ENCODE measurements around the gene RBM25. TPM values are rescaled to one million over a fixed set of nuclear protein-coding genes. Genes with fewer than 3 reads are reported as not detected.

Gene RBM25
- total RNA-seq, 1 donor from 2014 or later = 102 TPM

DNA sequence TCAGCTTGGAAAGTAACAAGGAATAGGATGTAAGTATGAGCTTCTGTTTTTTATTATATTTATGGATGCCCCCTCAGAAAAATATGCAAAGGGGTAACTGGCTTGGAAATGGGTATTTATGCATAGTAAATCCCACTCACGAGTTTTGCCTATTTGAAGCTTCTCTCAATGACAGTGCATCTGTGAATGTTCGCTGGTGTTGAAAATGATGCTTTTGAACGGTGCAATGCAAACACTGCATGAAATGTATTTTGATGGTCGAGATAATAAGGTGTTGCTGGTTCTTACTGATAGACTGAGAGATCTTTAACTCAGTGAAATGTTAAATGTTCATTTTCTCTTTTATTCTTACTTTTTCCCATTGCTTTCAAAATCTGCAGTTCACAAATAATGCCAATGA lies 42.0 kb downstream of the RBM25 start:
- intact Hi-C loops (cut with micrococcal nuclease) = no loop called here

DNA sequence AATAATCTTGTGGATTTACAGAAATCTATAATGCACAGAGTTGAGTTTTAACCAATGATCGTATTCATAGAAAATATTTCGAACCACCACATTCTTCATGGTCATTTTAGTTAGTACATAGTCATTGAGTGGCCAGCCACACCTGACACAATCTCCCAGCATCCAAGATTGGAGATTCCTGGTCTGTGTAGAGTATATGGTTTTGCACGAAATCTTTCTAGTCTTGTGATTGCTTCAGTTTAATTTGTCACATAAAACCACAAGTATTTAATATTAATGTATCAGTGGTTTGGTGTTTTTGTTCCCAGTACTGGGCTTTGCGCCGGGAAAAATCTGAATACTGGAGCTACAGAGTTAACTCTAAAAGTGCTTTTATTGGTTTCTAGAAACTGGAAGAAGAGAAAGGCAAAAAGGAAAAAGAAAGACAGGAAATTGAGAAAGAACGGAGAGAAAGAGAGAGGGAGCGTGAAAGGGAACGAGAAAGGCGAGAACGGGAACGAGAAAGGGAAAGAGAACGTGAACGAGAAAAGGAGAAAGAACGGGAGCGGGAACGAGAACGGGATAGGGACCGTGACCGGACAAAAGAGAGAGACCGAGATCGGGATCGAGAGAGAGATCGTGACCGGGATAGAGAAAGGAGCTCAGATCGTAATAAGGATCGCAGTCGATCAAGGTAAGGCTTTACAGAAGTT lies 44.6 kb downstream of the RBM25 start:
- intact Hi-C loops (cut with micrococcal nuclease) = no loop called here

DNA sequence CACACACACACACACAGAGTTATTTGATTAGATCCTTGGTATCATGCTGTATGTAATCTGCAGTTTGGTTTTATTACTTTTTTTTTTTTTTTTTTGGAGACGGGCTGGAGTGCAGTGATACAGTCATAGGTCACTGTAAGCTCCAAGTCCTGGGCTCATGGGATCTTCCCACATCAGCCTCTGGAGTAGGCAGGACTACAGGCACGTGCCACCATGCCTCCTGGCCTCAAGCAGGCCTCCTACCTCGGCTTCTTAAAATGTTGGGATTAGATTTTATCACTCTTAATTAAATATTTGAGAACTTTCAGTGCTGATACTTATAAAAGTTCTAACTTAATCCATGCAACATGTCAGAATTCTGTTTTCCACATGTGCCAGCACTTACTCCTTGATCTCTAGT lies 46.7 kb downstream of the RBM25 start:
- intact Hi-C loops (cut with micrococcal nuclease) = no loop called here

DNA sequence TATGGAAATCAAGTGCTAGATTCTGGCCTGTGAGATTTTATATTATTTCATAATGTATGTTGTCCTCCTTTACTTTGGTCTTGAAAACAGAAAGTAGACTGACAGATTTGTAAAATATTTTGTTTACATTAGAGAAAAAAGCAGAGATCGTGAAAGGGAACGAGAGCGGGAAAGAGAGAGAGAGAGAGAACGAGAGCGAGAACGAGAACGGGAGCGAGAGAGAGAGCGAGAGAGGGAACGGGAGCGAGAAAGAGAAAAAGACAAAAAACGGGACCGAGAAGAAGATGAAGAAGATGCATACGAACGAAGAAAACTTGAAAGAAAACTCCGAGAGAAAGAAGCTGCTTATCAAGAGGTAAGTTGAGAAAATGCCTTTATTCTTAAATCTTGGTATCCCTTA lies 47.4 kb downstream of the RBM25 start:
- intact Hi-C loops (cut with micrococcal nuclease) = no loop called here

DNA sequence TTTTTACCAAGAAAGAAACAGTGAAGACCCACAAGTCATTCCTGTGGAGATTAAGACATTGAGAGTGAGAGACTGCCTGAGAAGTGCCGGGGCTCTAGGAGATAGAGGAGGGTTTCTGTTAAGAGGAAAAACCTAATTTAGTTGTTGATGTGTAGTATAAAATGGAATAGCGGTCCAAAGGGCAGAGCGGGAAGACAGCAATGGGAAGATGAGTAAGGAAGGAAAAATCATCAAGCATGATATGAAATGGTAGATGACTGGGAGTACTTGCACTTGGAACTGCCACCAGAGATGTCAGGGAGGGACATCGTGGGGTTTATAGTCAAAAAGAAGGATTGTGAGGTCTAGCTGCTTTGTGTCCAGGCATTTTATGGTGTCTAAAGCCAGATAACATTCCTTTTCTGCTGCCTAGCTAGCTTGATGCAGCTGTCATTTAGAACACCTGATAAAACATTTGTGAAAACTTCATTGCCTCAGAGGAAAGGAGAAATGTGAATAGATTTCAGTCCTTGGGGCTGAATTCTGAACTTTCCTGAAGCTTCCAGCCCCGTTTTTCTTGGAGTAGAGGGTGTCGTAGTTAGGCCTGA lies 57.8 kb downstream of the RBM25 start:
- intact Hi-C loops (cut with micrococcal nuclease) = no loop called here

DNA sequence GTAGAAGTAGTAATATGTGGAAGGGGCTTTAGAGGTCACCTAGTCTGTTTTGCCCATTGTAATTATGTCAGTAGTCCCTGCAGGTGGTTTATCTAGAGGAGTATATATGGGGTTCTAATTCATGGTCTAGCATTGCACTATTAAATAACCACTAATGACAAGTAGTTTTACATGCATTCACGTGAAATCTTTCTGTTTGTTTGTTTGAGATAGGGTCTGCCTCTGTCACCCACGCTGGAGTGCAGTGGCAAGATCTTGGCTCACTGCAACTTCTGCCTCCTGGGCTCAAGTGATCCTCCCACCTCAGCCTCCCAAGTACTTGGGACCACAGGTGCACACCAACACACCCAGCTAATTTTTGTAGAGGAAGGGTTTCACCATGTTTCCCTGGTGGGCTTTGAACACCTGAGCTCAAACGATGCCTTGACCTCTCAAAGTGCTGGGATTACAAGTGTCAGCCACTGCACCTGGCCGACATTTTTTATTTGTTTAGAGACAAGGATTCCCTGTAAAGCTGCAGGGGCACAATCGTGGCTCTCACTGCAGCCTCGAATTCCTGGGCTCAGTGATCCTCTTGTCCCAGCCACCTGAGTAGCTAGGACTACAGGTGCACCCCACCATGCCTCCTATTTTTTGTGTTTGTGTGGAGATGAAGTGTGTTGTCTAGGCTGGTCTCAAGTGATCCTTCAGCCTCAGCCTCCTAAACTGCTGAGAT lies 66.0 kb downstream of the RBM25 start:
- intact Hi-C loops (cut with micrococcal nuclease) = no loop called here

DNA sequence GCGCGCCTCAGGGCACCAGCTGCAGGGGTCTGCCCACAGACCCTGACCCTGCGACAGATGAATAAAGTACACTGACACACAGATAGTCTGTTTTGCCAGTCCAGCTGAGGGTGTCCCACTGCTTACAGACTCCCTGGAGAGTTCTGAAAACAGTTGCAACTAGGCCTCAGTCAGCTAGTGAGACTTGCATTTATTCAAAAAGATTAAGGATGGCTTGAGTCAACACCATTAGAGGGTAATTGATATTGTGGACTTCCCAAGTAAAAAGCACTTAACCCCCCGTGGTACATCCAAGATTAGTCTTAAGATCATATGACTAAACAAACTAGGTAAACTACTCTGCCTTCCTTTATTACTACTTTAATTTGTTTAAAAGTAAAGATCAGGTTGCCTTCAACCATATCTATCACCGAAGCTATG lies 66.8 kb downstream of the RBM25 start:
- intact Hi-C loops (cut with micrococcal nuclease) = no loop called here

DNA sequence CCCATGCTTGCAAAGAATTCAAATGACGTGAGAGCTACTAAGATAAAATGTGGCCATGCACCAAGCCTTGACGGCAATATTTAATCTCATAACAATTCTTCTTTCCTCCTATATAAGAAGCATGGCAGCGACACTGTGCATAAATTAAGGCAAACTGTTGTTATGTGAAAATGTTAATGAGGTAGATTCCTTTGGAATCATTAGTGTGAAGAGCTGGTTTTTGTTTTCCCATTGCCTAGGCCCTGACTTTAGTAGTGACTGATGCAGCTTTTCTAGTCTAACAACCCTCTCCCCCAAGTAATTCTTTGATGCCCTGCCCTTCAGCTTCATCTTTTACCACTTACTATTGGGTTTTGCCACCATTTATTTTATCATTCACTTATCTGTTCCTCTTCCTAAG lies 67.4 kb downstream of the RBM25 start:
- intact Hi-C loops (cut with micrococcal nuclease) = no loop called here

DNA sequence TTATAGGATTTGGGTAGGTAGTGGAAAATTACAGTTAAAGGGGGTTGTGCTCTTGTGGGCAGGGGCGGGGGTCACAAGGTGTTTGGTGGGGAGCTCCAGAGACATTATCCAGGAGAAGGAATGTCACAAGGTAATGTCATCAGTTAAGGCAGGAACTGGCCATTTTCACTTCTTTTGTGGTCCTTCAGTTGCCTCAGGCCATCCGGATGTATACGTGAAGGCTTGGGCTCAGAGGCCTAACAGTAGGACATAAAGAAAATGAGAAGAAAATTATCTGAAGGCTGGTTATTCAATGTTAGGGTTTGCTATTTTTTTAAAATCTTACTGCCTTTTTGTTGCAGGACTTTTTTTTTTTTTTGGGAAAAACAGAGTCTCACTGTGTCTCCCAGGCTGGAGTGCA lies 75.5 kb downstream of the RBM25 start:
- intact Hi-C loops (cut with micrococcal nuclease) = no loop called here

DNA sequence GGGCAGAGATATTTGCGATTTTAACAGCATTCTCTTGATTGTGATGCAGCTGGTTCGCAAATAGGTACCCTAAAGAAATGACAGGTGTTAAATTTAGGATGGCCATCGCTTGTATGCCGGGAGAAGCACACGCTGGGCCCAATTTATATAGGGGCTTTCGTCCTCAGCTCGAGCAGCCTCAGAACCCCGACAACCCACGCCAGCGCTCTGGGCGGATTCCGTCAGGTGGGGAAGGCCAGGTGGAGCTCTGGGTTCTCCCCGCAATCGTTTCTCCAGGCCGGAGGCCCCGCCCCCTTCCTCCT lies 77.7 kb downstream of the RBM25 start:
- intact Hi-C loops (cut with micrococcal nuclease) = loop anchor here (1.0 to 5.0 kb wide), 2 partner anchors 78 to 751 kb away; partner anchors contain the start of genes RBM25 and ZNF410

DNA sequence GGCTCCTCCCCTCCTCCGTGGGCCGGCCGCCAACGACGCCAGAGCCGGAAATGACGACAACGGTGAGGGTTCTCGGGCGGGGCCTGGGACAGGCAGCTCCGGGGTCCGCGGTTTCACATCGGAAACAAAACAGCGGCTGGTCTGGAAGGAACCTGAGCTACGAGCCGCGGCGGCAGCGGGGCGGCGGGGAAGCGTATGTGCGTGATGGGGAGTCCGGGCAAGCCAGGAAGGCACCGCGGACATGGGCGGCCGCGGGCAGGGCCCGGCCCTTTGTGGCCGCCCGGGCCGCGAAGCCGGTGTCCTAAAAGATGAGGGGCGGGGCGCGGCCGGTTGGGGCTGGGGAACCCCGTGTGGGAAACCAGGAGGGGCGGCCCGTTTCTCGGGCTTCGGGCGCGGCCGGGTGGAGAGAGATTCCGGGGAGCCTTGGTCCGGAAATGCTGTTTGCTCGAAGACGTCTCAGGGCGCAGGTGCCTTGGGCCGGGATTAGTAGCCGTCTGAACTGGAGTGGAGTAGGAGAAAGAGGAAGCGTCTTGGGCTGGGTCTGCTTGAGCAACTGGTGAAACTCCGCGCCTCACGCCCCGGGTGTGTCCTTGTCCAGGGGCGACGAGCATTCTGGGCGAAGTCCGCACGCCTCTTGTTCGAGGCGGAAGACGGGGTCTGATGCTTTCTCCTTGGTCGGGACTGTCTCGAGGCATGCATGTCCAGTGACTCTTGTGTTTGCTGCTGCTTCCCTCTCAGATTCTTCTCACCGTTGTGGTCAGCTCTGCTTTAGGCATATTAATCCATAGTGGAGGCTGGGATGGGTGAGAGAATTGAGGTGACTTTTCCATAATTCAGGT lies 78.3 kb downstream of the RBM25 start, which contains the start of gene PSEN1:
TSS of gene PSEN1 (plus strand) at position 121 of the 839 bp plus-strand sequence. CDS start 11,513 bp downstream, outside the sequence.
- intact Hi-C loops (cut with micrococcal nuclease) = loop anchor here (1.0 to 5.0 kb wide), 2 partner anchors 78 to 751 kb away; partner anchors contain the start of genes RBM25 and ZNF410

DNA sequence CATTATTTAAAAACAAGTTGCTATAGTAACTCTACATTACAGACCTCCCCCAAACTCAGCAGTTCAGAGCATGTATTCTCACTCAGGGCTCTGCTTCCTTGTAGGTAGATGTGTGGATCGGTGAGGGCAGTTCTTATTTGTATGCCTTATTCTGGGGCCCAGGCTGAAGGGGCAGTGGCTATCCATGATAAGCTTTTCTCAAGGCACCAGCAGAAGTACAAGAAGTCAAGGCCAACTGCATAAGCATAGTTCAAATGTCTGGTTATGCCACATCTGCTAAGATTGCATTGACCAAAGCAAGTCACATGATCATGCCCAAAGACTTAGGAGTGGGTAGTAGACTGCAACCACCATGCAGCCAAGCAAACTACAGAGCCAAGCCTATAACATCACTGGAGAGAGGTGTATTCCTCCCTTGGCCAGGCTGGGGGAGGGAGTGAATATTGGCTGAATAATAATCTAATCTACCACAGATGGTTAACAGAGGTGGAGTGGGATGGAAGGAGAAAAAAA lies 82.5 kb downstream of the RBM25 start:
- intact Hi-C loops (cut with micrococcal nuclease) = no loop called here

DNA sequence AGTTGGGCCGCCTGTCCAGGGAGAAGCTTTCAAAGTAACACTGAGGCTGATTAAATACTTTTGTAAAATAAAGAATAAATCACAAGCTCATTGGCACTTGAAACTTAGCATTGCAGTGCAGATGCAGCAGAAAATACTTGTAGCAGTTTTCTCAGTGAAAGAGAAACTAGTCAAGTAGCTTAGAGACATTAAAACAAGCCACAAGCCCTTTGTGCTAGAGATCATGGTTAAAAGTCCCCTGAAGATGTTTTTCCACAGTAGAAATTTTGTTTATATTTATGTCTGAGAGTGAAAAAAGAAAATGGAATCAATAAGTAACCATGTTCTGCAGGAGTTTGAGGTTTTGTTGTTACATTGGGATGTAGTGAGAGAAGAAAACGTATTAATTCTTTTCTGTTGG lies 83.9 kb downstream of the RBM25 start:
- intact Hi-C loops (cut with micrococcal nuclease) = no loop called here

DNA sequence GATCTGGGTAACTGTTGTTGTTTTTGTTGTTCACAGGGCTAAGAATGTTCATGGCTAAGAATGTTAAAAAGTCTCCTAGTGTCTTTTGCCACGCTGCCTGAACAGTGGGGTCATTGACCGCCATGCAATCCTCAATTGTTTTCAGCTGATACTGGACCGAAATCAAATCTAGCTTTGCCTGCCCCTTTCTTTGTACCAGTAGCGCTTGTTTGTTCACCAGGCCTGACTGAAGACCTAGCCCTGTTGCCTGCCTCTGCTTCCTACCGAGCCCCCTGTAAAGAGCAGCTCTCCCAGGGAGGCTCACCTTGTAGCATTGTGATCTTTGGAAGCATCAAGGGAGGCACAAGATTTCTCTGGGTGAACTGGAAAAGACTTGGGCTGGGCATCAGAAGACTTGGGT lies 84.7 kb downstream of the RBM25 start:
- intact Hi-C loops (cut with micrococcal nuclease) = no loop called here

DNA sequence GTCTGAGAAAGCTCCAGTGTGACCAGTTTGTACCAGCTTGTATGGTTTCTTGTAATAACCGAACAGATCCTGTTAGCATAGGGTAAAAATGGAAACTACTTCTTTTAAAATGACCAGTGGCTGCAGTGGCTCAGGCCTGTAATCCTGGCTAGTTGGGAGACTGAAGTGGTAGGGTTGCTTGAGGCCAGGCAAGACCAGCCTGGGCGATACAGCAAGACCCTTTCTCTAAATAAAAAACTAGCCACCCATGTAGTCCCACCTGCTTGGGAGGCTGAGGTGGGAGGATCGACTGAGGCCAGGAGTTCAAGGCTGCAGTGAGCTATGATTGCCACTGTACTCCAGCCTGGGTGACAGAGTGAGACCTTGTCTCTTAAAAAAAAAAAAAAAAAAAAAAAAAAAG lies 85.3 kb downstream of the RBM25 start:
- intact Hi-C loops (cut with micrococcal nuclease) = no loop called here

DNA sequence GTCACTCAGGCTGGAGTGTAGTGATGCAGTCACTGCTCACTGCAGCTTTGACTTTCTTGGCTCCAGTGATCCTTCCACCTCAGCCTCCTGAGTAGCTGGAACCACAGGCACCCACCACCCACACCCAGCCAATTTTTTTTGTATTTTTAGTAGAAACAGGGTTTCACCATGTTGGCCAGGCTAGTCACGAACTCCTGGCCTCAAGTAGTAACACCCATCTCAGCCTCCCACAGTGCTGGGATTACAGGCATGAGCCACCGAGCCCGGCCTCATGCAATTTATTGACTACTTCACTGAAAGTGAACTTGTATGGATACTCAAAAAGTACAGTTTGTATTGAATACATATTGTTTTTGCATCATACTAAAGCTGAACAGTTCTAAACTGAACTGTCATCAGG lies 87.0 kb downstream of the RBM25 start:
- intact Hi-C loops (cut with micrococcal nuclease) = no loop called here

DNA sequence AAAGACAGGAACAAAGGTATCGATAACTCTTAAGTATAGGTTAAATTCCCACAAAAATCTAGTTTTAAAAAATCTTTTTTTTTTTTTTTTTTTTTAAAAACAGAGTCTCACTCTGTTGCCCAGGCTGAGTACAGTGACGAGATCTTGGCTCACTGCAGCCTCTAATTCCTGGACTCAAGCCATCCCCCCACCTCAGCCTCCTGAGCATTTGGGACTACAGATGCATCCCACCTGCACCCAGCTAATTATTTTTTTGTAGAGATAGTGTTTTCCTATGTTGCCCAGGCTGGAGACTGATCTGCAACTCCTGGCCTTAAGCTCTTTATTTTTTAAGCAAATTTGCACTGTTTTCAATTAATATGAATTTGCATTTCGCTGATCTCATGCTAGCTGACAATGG lies 87.8 kb downstream of the RBM25 start:
- intact Hi-C loops (cut with micrococcal nuclease) = no loop called here

DNA sequence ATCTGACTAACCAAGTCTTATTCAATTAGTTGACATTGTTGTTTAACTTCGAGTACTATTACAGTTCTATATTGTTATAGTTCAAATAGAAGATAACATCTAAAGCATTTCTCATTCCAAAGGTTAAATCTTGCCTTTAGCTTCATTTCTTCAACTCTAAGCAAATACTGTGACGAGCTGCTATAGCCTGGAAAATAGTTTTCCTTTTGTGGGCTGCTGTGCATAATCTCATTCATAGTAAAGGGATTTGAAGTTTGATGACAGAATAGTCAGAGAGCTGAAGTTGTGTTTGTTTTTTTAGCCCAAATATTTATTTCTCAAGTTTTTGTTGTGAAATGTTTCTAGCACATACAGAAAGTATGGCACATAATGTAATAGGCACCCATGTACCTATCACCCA lies 91.4 kb downstream of the RBM25 start:
- intact Hi-C loops (cut with micrococcal nuclease) = no loop called here

DNA sequence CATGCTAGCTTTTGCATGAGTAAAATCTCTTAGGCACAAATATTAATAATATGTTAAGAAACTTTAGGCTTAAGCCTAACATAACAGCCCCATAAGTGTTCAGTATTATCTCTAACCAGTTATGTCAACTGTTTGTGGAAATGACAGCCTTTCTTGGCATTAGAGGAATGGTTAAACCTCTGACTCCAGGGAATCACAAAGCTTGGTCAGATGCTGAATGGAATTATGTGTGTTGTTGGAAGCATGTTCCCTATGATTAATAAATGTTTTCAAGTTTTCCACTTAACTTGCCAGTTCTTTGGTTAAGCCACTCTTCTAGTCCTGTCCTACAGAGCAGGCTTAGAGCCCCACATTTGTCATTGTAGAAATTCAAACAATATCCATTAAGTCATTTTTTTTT lies 94.9 kb downstream of the RBM25 start:
- intact Hi-C loops (cut with micrococcal nuclease) = no loop called here

DNA sequence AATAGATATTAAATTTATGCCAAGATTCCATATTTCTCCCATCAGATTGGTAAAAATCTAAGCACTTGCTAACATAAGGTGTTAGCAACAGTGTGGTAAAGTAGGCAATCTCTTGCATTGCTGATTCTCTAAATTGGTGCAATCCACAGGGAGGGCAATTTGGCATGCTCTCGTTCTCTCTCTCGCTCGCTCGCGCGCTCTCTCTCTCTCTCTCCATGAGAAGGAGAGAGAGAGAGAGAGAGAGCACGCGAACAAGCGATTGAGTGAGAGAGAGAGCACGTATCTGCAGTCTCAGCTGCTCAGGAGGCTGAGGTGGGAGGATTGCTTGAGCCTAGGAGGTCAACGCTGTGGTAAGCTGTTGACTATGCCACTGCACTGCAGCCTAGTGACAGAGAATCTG lies 103.9 kb downstream of the RBM25 start:
- intact Hi-C loops (cut with micrococcal nuclease) = no loop called here

DNA sequence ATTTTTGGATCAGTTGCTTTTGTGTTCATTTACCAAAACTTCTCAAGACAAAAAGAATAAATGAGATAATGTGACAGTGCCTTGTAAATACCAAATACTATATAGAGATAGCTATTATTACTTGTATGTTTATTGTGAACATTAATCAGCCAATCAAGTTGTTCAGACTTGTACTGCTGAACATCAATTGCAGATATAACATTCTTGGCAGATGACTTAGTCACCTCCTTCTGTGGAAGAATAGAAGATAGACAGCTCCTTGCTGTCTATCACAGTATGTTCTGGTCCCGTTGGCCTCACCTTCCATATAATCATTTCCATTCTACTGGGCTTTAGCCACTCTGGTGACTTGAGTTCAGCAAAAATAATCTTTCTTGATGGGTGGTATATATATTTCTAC lies 108.1 kb downstream of the RBM25 start:
- intact Hi-C loops (cut with micrococcal nuclease) = no loop called here

DNA sequence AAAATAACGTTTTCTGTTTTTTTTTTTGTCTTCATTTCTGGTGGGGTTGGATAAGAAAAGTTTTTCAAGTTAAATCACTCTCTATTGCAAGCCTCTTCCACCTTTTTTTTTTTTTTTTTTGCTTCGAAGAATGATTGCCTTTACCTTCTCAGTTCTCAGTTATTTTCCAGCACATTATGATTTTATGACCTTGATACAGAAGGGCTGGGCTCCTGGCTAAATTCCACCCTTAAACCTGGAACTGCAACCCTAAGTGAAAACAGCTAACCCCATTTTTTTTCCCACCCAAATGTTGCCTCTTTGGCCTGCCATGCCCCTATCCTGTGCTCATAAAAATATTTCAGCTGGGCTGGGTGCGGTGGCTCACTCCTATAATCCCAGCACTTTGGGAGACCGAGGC lies 109.4 kb downstream of the RBM25 start:
- intact Hi-C loops (cut with micrococcal nuclease) = no loop called here
